A673 (cell line): Measurements from ENCODE around the gene SRCIN1. TPM values are rescaled to one million over a fixed set of nuclear protein-coding genes. Genes with fewer than 3 reads are reported as not detected.

ENCODE experiments used
- BruUV-seq: library from RNA; stranded (reverse); fragments of 400-500 nt; replicated peaks from 2 replicates; lab custom pipeline; 2021; lab: Mats Ljungman, UMichigan
- CTCF ChIA-PET: fragments of 300-600 bp; sonication (Branson Sonifier 250); formaldehyde crosslinking; loops from one replicate; lab custom pipeline; 2022; ENCODE audit warnings: antibody characterized with exemption; lab: Charles Lee
- POLR2A ChIA-PET: fragments of 300-600 bp; sonication (Branson Sonifier 250); formaldehyde crosslinking; loops from one replicate; lab custom pipeline; 2022; ENCODE audit warnings: antibody characterized with exemption; ENCODE audit not compliant: low non-redundant PET; lab: Charles Lee
- DNase-seq: peaks from one replicate; pipeline ENCODE4 v3.0.0-alpha.2; 2015; ENCODE audit warnings: low spot score
- H3K27ac ChIP-seq: fragments of 200-600 bp; sonication (generic); 2 replicates; pipeline ENCODE4 v1.5.1; 2016; ENCODE audit warnings: mixed run types, low read depth, mild to moderate bottlenecking, mixed read lengths, antibody characterized with exemption, low read length; ENCODE audit not compliant: poor library complexity, severe bottlenecking
- H3K27me3 ChIP-seq: fragments of 200-600 bp; sonication (generic); replicated peaks from 2 replicates; pipeline ENCODE4 v1.6.1; 2017; ENCODE audit warnings: mixed run types, low read depth, mild to moderate bottlenecking, mixed read lengths, antibody characterized with exemption, low read length; ENCODE audit not compliant: insufficient read depth, poor library complexity
- H3K36me3 ChIP-seq: fragments of 200-600 bp; sonication (generic); 2 replicates; pipeline ENCODE4 v1.6.1; 2016; ENCODE audit warnings: mixed run types, mild to moderate bottlenecking, mixed read lengths, antibody characterized with exemption, low read length; ENCODE audit not compliant: insufficient read depth, poor library complexity, severe bottlenecking
- H3K4me1 ChIP-seq: fragments of 200-600 bp; sonication (generic); 2 replicates; pipeline ENCODE4 v1.6.1; 2017; ENCODE audit warnings: mixed run types, mild to moderate bottlenecking, mixed read lengths, antibody characterized with exemption, low read length; ENCODE audit not compliant: insufficient read depth, poor library complexity, severe bottlenecking
- H3K4me3 ChIP-seq: fragments of 200-600 bp; sonication (generic); 2 replicates; pipeline ENCODE4 v1.5.1; 2016; ENCODE audit warnings: low read depth, mixed run types, mild to moderate bottlenecking, mixed read lengths, low read length; ENCODE audit not compliant: poor library complexity, severe bottlenecking
- H3K9me3 ChIP-seq: fragments of 200-600 bp; sonication (generic); 2 replicates; pipeline ENCODE4 v1.6.1; 2016; ENCODE audit warnings: mixed run types, low read depth, mild to moderate bottlenecking, mixed read lengths, antibody characterized with exemption, low read length; ENCODE audit not compliant: poor library complexity, severe bottlenecking
- EZH2 ChIP-seq: fragments of 200-600 bp; sonication (generic); IDR thresholded peaks from 2 replicates; pipeline ENCODE4 v1.6.1; 2017; ENCODE audit warnings: borderline replicate concordance, low read depth, mild to moderate bottlenecking, mixed read lengths, antibody characterized with exemption, low read length; ENCODE audit not compliant: poor library complexity, severe bottlenecking
- intact Hi-C: fragments of 100-400 bp; cut with micrococcal nuclease; formaldehyde crosslinking; loops from one replicate; pipeline ENCODE4 v1.10.0; 2022; ENCODE audit not compliant: unreplicated experiment
- total RNA-seq: library from RNA; stranded (reverse); gene quantifications from 2 replicates; pipeline ENCODE4 v1.2.3, GENCODE V29; 2021
- TF ChIP-seq, protein P1 (sequence below): fragments of 300-800, 200-600 bp; sonication (generic); conservative IDR thresholded peaks from 2 replicates; pipeline ENCODE4 v1.5.1; 2017; ENCODE audit warnings: low read depth, mild to moderate bottlenecking, antibody characterized with exemption, low read length, moderate library complexity, mixed read lengths

The SRCIN1 gene
- total RNA-seq, 1 experiment from 2014 or later = 1.6 TPM

DNA sequence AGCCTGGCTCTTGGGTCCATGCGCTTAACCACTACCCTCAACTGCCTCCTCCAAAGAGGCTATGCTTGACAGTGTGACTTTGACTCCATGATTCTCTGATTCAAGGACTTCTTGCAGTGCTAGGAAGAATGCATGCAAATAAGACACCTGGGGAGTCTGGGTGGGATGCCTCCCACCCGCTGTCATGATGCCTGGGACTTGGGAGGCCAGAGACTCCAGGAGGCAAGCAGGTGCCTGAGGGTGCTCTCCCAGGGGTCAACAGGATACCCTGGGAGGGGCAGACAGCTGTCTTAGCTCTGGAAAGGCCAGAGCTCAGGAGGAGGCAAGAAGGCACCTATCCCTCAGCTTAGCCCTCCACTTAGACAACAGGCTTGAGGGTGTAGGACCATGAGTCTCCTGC, 38.4 kb downstream of the SRCIN1 start:
- ChIA-PET CTCF (interaction anchor here (0.6 kb wide), 1 partner anchor 99 kb away, joined by 3 read pairs; no protein-coding TSS in a partner anchor), POLR2A (no interaction called here)
- no peaks in the 10 kb centered on the region for H3K27me3 ChIP-seq

GRCh38 chr17:38566666-38567031, 39.1 kb downstream of the SRCIN1 start:
- no peak for DNase-seq
- CTCF ChIA-PET = no interaction called here
- Histone ChIP-seq H3K4me3 (no peak overlapping the region), H3K36me3 (no peaks in the 10 kb centered on the region), H3K27ac (no peak overlapping the region), H3K27me3 (no peaks in the 10 kb centered on the region), H3K9me3 (no peaks in the 10 kb centered on the region), H3K4me1 (no peaks in the 10 kb centered on the region)
- no TSS peak for BruUV-seq
- intact Hi-C loops = no loop called here
- POLR2A ChIA-PET = no interaction called here
- TF ChIP-seq, protein P1, sequence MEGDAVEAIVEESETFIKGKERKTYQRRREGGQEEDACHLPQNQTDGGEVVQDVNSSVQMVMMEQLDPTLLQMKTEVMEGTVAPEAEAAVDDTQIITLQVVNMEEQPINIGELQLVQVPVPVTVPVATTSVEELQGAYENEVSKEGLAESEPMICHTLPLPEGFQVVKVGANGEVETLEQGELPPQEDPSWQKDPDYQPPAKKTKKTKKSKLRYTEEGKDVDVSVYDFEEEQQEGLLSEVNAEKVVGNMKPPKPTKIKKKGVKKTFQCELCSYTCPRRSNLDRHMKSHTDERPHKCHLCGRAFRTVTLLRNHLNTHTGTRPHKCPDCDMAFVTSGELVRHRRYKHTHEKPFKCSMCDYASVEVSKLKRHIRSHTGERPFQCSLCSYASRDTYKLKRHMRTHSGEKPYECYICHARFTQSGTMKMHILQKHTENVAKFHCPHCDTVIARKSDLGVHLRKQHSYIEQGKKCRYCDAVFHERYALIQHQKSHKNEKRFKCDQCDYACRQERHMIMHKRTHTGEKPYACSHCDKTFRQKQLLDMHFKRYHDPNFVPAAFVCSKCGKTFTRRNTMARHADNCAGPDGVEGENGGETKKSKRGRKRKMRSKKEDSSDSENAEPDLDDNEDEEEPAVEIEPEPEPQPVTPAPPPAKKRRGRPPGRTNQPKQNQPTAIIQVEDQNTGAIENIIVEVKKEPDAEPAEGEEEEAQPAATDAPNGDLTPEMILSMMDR = no peak
- no peak for TF ChIP-seq EZH2

More for the DNA sequence above, 38.4 kb downstream of the SRCIN1 start:
- TF ChIP-seq, protein P1 = no peak
- no peak for TF ChIP-seq EZH2
- intact Hi-C loops = no loop called here
- no peak for DNase-seq
- Histone ChIP-seq H3K4me1 (no peaks in the 10 kb centered on the region), H3K27ac (no peak overlapping the region), H3K36me3 (no peaks in the 10 kb centered on the region), H3K4me3 (no peak overlapping the region), H3K9me3 (no peaks in the 10 kb centered on the region)
- no TSS peak for BruUV-seq

DNA sequence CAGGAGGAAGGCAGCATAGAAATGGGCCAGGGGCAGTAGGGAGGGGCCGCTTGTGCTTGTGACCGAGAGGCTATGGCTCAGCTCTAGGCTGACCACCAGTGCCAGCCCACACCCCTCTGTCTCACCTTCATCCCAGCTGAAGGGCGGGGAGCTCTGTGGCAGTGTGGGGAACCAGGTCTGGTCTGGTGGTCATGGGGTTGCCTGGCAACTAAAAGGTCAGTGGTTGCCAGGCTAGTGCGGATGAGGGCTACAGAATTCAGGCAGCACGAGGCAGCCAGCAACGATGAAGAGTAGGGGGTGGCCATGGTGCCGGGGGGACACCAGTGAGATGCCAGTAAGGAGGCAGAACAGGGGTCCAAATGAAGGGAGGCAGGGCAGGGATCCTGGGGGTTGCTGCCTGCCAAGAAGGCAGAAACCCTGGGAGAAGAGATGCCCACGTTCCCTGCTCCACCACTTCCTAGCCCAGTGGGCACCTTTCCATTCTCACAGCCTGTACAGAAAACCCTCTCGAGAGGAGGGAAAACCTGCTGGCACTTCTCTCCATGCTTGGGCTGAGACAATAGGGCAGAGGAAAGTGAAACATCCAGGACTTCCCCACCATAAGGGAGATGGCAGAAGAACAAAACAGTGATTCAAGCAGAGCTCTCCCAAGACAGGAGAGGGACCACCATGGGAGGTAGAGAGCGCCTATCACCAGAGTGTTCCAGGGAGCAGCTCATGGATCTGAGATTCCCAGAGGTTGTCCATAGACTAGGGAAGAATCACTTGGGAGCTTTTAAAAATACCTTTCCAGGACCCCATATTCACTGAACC, 39.7 kb downstream of the SRCIN1 start:
- Histone ChIP-seq H3K27me3 (no peaks in the 10 kb centered on the region), H3K4me3 (no peak overlapping the region), H3K27ac (no peak overlapping the region), H3K4me1 (no peaks in the 10 kb centered on the region), H3K9me3 (no peaks in the 10 kb centered on the region), H3K36me3 (no peaks in the 10 kb centered on the region)
- intact Hi-C loops = no loop called here
- BruUV-seq = no TSS peak
- TF ChIP-seq, protein P1 = no peak
- TF ChIP-seq EZH2 = no peak
- POLR2A ChIA-PET = no interaction called here
- CTCF ChIA-PET = interaction anchor here (0.9 kb wide), 1 partner anchor 142 kb away, joined by 3 read pairs; no protein-coding TSS in a partner anchor
- DNase-seq = no peak
